Measurements from ENCODE around the gene PIGT. TPM values are rescaled to one million over a fixed set of nuclear protein-coding genes. Genes with fewer than 3 reads are reported as not detected.

Gene PIGT
- 84.7 and 86.6 TPM in 2 replicates for total RNA-seq

- Mint-ChIP-seq H3K4me1 (peaks cover 29% of the 10 kb centered on the region), H3K9me3 (no peaks in the 10 kb centered on the region), H3K36me3 (ENCODE audit: low read depth) (peaks cover 25% of the 10 kb centered on the region), H3K27me3 (no peaks in the 10 kb centered on the region), H3K4me3 (peak within 1 kb of the TSS; percentile 93), H3K27ac (peak within 1 kb of the TSS; percentile 94)
- peak; percentile 97 for DNase-seq
- intact Hi-C loops (cut with micrococcal nuclease) = loop anchor here (1.0 to 2.0 kb wide), 3 partner anchors 9 to 53 kb away; partner anchors contain the start of gene SYS1
Measured at GRCh38 chr20:45415822-45416637, at the start of gene PIGT. PIGT (plus strand) TSS chr20:45416141; CDS start chr20:45416157, 16 bp downstream.

GRCh38 chr20:45366192-45366591, 49.7 kb upstream of the PIGT start:
- peaks cover 36% of the 10 kb centered on the region for H3K4me1 Mint-ChIP-seq
- peaks cover 40% of the 10 kb centered on the region for H3K36me3 Mint-ChIP-seq (ENCODE audit: low read depth)
- H3K9me3 Mint-ChIP-seq = no peaks in the 10 kb centered on the region
- H3K27me3 Mint-ChIP-seq = no peaks in the 10 kb centered on the region
- no peak for DNase-seq
- intact Hi-C loops (cut with micrococcal nuclease) = no loop called here
- no peak overlapping the region for H3K4me3 Mint-ChIP-seq
- no peak overlapping the region for H3K27ac Mint-ChIP-seq

DNA sequence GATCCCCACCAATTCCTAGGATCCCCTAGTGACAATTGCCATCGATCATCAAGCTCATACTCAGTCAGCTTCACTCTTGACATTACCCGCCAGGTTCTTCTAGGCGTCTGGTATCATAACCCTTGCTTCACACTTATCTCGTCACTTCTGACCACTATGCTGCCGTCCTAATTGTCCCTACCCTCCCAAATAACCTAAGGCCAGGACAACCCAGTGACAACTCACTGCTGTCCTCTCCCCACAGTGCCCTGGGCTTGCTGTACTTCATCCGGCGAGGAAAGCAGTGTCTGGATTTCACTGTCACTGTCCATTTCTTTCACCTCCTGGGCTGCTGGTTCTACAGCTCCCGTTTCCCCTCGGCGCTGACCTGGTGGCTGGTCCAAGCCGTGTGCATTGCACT, 49.3 kb upstream of the PIGT start:
- Mint-ChIP-seq H3K9me3 (no peaks in the 10 kb centered on the region), H3K36me3 (ENCODE audit: low read depth) (peaks cover 40% of the 10 kb centered on the region), H3K4me1 (peaks cover 36% of the 10 kb centered on the region), H3K27ac (no peak overlapping the region), H3K4me3 (no peak overlapping the region), H3K27me3 (no peaks in the 10 kb centered on the region)
- intact Hi-C loops (cut with micrococcal nuclease) = no loop called here
- peak; percentile 51 for DNase-seq

GRCh38 chr20:45367126-45367525, 48.8 kb upstream of the PIGT start:
- no peak overlapping the region for H3K27ac Mint-ChIP-seq
- DNase-seq = peak; percentile 54
- H3K9me3 Mint-ChIP-seq = no peaks in the 10 kb centered on the region
- intact Hi-C loops (cut with micrococcal nuclease) = no loop called here
- no peaks in the 10 kb centered on the region for H3K27me3 Mint-ChIP-seq
- peaks cover 40% of the 10 kb centered on the region for H3K36me3 Mint-ChIP-seq (ENCODE audit: low read depth)
- peaks cover 36% of the 10 kb centered on the region for H3K4me1 Mint-ChIP-seq
- H3K4me3 Mint-ChIP-seq = no peak overlapping the region

- H3K36me3 Mint-ChIP-seq (ENCODE audit: low read depth) = peaks cover 35% of the 10 kb centered on the region
Measured at GRCh38 chr20:45368221-45368980, 47.5 kb upstream of the PIGT start.

GRCh38 chr20:45370571-45371160, 45.3 kb upstream of the PIGT start:
- no peak for DNase-seq
- Mint-ChIP-seq H3K27ac (no peak overlapping the region), H3K36me3 (ENCODE audit: low read depth) (peaks cover 29% of the 10 kb centered on the region), H3K27me3 (no peaks in the 10 kb centered on the region), H3K4me3 (no peak overlapping the region), H3K4me1 (peaks cover 38% of the 10 kb centered on the region), H3K9me3 (no peaks in the 10 kb centered on the region)
- intact Hi-C loops (cut with micrococcal nuclease) = no loop called here

More at GRCh38 chr20:45368221-45368980, 47.5 kb upstream of the PIGT start:
- no peaks in the 10 kb centered on the region for H3K9me3 Mint-ChIP-seq
- H3K27me3 Mint-ChIP-seq = no peaks in the 10 kb centered on the region
- H3K4me1 Mint-ChIP-seq = peaks cover 38% of the 10 kb centered on the region
- intact Hi-C loops (cut with micrococcal nuclease) = no loop called here
- H3K27ac Mint-ChIP-seq = peak overlapping the region; percentile 38
- H3K4me3 Mint-ChIP-seq = peak overlapping the region; percentile 73
- peak; percentile 79 for DNase-seq

- Mint-ChIP-seq H3K4me1 (peaks cover 35% of the 10 kb centered on the region), H3K27me3 (no peaks in the 10 kb centered on the region), H3K9me3 (no peaks in the 10 kb centered on the region), H3K4me3 (peak overlapping the region; percentile 72), H3K27ac (peak overlapping the region; percentile 66), H3K36me3 (ENCODE audit: low read depth) (peaks cover 18% of the 10 kb centered on the region)
- peak; percentile 53 for DNase-seq
- intact Hi-C loops (cut with micrococcal nuclease) = no loop called here
Measured at GRCh38 chr20:45372241-45372640, 43.7 kb upstream of the PIGT start.

GRCh38 chr20:45372646-45373352, 43.1 kb upstream of the PIGT start:
- H3K27ac Mint-ChIP-seq = peak overlapping the region; percentile 84

DNA sequence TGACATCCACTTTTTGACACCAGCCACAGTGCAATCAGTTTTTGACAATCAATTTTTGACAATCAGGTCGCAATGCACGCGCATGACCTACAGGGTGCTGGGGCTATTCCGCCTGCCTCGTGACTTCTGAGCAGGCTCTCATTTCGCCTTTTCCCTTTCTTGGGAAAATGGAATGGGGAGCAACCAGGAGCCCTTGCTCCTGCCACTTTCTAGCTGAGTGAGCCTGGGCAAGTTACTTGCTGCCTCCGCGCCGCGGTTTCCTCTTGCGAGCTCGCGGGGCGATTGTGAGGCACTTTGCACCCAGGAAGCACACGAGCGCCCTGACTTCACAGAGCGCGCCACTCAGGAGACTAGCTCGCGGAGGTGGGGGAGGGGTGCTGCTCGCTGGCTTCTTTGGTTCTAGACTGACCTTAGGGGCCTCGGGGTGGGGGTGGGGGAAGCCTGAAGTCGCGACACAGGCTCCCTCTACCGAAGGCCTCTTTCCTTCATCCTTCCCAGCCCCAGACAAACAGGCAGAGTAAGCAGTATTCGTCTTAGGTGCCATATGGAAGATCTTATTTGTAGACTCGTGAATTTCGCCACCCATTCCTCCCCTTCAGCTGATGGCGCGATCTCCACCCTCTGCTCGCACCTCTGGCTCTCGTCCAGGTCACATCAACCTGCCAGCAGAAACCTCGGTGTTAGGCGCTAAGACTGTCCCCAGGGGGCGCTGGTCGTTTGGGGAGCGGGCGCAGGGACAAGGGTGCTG, 42.4 kb upstream of the PIGT start:
- peak overlapping the region; percentile 77 for H3K4me3 Mint-ChIP-seq
- peak overlapping the region; percentile 84 for H3K27ac Mint-ChIP-seq
- peaks cover 25% of the 10 kb centered on the region for H3K4me1 Mint-ChIP-seq
- H3K9me3 Mint-ChIP-seq = no peaks in the 10 kb centered on the region
- intact Hi-C loops (cut with micrococcal nuclease) = loop anchor here (1.0 kb wide), 3 partner anchors 10 to 77 kb away; partner anchors contain the start of gene SYS1
- H3K36me3 Mint-ChIP-seq (ENCODE audit: low read depth) = peaks cover 7% of the 10 kb centered on the region
- no peaks in the 10 kb centered on the region for H3K27me3 Mint-ChIP-seq
- peak; percentile 96 for DNase-seq

More at GRCh38 chr20:45372646-45373352, 43.1 kb upstream of the PIGT start:
- peaks cover 14% of the 10 kb centered on the region for H3K36me3 Mint-ChIP-seq (ENCODE audit: low read depth)
- H3K9me3 Mint-ChIP-seq = no peaks in the 10 kb centered on the region
- no peak for DNase-seq
- H3K4me3 Mint-ChIP-seq = peak overlapping the region; percentile 77
- intact Hi-C loops (cut with micrococcal nuclease) = loop anchor here (1.0 kb wide), 1 partner anchor 9 kb away; the partner anchor contains the start of gene SYS1
- H3K27me3 Mint-ChIP-seq = no peaks in the 10 kb centered on the region
- H3K4me1 Mint-ChIP-seq = peaks cover 32% of the 10 kb centered on the region

- intact Hi-C loops (cut with micrococcal nuclease) = loop anchor here (1.0 kb wide), 2 partner anchors 63 to 76 kb away; no protein-coding TSS in a partner anchor
- Mint-ChIP-seq H3K36me3 (ENCODE audit: low read depth) (peaks cover 4% of the 10 kb centered on the region), H3K27ac (peak overlapping the region; percentile 22), H3K4me1 (peaks cover 22% of the 10 kb centered on the region), H3K4me3 (peak overlapping the region; percentile 77), H3K27me3 (no peaks in the 10 kb centered on the region), H3K9me3 (no peaks in the 10 kb centered on the region)
- DNase-seq = no peak
Measured at GRCh38 chr20:45374101-45374467, 41.9 kb upstream of the PIGT start.

GRCh38 chr20:45374966-45375365, 41.0 kb upstream of the PIGT start:
- peak; percentile 51 for DNase-seq
- Mint-ChIP-seq H3K27ac (no peak overlapping the region), H3K4me3 (no peak overlapping the region), H3K27me3 (no peaks in the 10 kb centered on the region), H3K4me1 (peaks cover 25% of the 10 kb centered on the region), H3K9me3 (no peaks in the 10 kb centered on the region), H3K36me3 (ENCODE audit: low read depth) (peaks cover 3% of the 10 kb centered on the region)
- intact Hi-C loops (cut with micrococcal nuclease) = loop anchor here (1.0 kb wide), 2 partner anchors 62 to 75 kb away; no protein-coding TSS in a partner anchor

DNA sequence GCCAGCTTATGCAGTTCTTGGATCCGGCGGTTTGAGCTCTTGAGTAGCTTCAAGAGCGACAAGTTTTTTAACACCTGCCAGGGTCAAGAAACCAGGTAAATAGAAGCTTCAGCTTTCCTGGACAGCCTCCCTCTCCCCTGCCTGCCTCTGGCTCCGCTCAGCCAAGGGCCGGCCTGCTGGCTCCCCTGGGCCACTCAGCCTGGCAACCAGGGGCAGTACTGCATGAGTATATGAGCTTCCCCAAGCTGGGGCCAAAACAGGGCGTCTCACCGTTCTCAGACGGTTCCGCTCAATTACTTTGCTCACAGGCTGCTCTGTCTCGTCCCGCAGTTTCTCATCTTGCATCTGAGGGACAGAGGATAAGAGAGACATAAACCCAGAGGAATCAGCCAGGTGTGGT, 38.7 kb upstream of the PIGT start:
- H3K27ac Mint-ChIP-seq = no peak overlapping the region
- H3K9me3 Mint-ChIP-seq = no peaks in the 10 kb centered on the region
- intact Hi-C loops (cut with micrococcal nuclease) = no loop called here
- no peaks in the 10 kb centered on the region for H3K27me3 Mint-ChIP-seq
- no peaks in the 10 kb centered on the region for H3K36me3 Mint-ChIP-seq (ENCODE audit: low read depth)
- no peak overlapping the region for H3K4me3 Mint-ChIP-seq
- peaks cover 22% of the 10 kb centered on the region for H3K4me1 Mint-ChIP-seq
- DNase-seq = peak; percentile 43

Measured in activated CD4-positive, alpha-beta T cell treated with anti-CD3 and anti-CD28 coated beads, Interleukin-2, amount 10 ng/mL, durations not matched to agents 24 days and 14 days (primary cell).